ENCODE data around the gene POLR2E.

POLR2E gene

GRCh38 chr19:1098177-1099051 is 3.2 kb upstream of the POLR2E start:
- in situ Hi-C loops (cut with MboI; ENCODE audit: low sequenced_read_pairs) = no loop called here

GRCh38 chr19:1097810-1098176 is 2.6 kb upstream of the POLR2E start:
- in situ Hi-C loops (cut with MboI; ENCODE audit: low sequenced_read_pairs) = no loop called here

GRCh38 chr19:1094655-1094977 is 559 bp downstream of the POLR2E start:
- in situ Hi-C loops (cut with MboI; ENCODE audit: low sequenced_read_pairs) = no loop called here

GRCh38 chr19:1093811-1094553 is 1.2 kb downstream of the POLR2E start:
- in situ Hi-C loops (cut with MboI; ENCODE audit: low sequenced_read_pairs) = no loop called here

- in situ Hi-C loops (cut with MboI; ENCODE audit: low sequenced_read_pairs) = no loop called here
These were observed 1.8 kb downstream of the POLR2E start for GRCh38 chr19:1093330-1093729.

GRCh38 chr19:1091544-1092175 is 3.5 kb downstream of the POLR2E start:
- in situ Hi-C loops (cut with MboI; ENCODE audit: low sequenced_read_pairs) = no loop called here

- in situ Hi-C loops (cut with MboI; ENCODE audit: low sequenced_read_pairs) = no loop called here
These were observed 4.2 kb downstream of the POLR2E start for GRCh38 chr19:1090731-1091543.

GRCh38 chr19:1089891-1090290 is 5.3 kb downstream of the POLR2E start:
- in situ Hi-C loops (cut with MboI; ENCODE audit: low sequenced_read_pairs) = no loop called here

- in situ Hi-C loops (cut with MboI; ENCODE audit: low sequenced_read_pairs) = no loop called here
These were observed 5.9 kb downstream of the POLR2E start for GRCh38 chr19:1089126-1089771.

- in situ Hi-C loops (cut with MboI; ENCODE audit: low sequenced_read_pairs) = no loop called here
These were observed 6.7 kb downstream of the POLR2E start for GRCh38 chr19:1088416-1089010.

- in situ Hi-C loops (cut with MboI; ENCODE audit: low sequenced_read_pairs) = no loop called here
These were observed 7.3 kb downstream of the POLR2E start for GRCh38 chr19:1087813-1088415.

- in situ Hi-C loops (cut with MboI; ENCODE audit: low sequenced_read_pairs) = no loop called here
These were observed 8.6 kb downstream of the POLR2E start for GRCh38 chr19:1086613-1087012.

GRCh38 chr19:1085676-1086442 is 9.3 kb downstream of the POLR2E start:
- in situ Hi-C loops (cut with MboI; ENCODE audit: low sequenced_read_pairs) = no loop called here

- in situ Hi-C loops (cut with MboI; ENCODE audit: low sequenced_read_pairs) = no loop called here
These were observed 10.0 kb downstream of the POLR2E start for GRCh38 chr19:1085053-1085658.

- in situ Hi-C loops (cut with MboI; ENCODE audit: low sequenced_read_pairs) = no loop called here
These were observed 10.9 kb downstream of the POLR2E start for GRCh38 chr19:1084024-1084868.

- in situ Hi-C loops (cut with MboI; ENCODE audit: low sequenced_read_pairs) = no loop called here
These were observed 12.0 kb downstream of the POLR2E start for GRCh38 chr19:1082928-1083816.

All from HL-60/S4 treated with retinoic acid at 250 ng/mL for 4 days and 3 days (cell line).